ENCODE data around the gene SHLD2.

DNA sequence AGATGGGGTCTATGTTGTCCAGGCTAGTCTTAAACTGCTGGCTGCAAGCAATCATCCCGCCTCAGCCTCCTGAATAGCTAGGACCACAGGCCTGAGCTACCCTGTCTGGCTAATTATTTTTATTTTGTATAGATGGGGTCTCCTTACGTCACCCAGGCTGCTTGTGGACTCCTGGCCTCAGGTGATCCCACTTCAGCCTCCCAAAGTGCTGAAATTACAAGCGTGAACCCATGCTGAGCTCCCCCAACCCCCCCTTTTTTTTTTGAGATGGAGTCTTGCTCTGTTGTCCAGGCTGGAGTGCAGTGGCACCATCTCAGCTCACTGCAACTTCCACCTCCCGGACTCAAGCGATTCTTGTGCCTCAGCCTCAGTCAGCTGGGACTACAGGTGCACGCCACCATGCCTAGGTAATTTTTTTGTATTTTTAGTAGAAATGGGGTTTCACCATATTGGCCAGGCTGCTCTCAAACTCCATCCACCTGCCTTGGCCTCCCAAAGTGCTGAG is 49.5 kb upstream of the SHLD2 start:
- TF ChIP-seq EP300 (IDR thresholded peaks at IDR 0.05): no peak
- TF ChIP-seq CTCF (IDR thresholded peaks at IDR 0.05): no peak

All from ovary (tissue), 3 donors.